Measurements from ENCODE around the gene B3GALT4.
A peak's percentile ranks its signal among the peaks of the same experiment; 100 is the strongest.

The B3GALT4 gene

DNA sequence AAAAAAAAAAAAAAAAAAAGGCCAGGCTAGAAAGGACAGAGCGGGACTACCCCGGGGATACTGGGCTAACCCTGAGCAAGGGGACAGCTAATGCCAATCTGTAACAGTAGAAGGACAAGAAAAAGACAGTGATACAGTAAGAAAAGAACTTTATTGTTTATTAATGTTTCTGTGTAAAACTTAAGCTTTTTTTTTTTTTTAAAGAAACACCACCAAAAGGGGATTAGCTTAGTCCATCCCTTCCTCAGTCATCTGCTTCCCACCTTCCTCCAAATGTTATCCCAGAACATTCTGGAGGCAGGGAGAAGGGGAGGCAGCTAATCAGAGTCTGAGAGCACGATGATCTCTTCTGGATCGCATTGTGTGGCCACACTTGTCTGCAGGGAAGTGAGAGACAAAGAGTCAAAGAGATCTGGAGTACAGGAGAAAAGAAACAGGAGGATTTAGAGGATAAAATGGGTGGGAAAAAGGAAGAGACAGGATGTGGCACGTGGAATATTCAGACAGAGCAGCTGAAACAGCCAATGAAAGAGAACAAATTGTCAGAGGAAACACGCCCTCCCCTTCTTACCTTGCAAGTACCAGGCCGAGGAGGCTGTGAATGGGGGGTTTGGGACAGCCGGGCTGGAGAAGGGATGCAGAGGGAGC, 41.6 kb downstream of the B3GALT4 start (continued):
- TF ChIP-seq, protein P1, sequence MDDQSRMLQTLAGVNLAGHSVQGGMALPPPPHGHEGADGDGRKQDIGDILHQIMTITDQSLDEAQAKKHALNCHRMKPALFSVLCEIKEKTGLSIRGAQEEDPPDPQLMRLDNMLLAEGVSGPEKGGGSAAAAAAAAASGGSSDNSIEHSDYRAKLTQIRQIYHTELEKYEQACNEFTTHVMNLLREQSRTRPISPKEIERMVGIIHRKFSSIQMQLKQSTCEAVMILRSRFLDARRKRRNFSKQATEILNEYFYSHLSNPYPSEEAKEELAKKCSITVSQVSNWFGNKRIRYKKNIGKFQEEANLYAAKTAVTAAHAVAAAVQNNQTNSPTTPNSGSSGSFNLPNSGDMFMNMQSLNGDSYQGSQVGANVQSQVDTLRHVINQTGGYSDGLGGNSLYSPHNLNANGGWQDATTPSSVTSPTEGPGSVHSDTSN (CRISPR knock-in tag; IDR thresholded peaks at IDR 0.05): no peak
- TF ChIP-seq MZF1 (tag by site-specific recombination; IDR thresholded peaks at IDR 0.05; ENCODE audit: borderline replicate concordance): peak; percentile 87; the same call in 1 of the 2 replicates
- peak; percentile 7; the same call in 1 of the 2 replicates for TF ChIP-seq ZNF2 (tag by site-specific recombination; IDR thresholded peaks at IDR 0.05)
- TF ChIP-seq SCRT1 (tag by site-specific recombination; IDR thresholded peaks at IDR 0.05; ENCODE audit: borderline replicate concordance): no peak
- TF ChIP-seq, protein P2, sequence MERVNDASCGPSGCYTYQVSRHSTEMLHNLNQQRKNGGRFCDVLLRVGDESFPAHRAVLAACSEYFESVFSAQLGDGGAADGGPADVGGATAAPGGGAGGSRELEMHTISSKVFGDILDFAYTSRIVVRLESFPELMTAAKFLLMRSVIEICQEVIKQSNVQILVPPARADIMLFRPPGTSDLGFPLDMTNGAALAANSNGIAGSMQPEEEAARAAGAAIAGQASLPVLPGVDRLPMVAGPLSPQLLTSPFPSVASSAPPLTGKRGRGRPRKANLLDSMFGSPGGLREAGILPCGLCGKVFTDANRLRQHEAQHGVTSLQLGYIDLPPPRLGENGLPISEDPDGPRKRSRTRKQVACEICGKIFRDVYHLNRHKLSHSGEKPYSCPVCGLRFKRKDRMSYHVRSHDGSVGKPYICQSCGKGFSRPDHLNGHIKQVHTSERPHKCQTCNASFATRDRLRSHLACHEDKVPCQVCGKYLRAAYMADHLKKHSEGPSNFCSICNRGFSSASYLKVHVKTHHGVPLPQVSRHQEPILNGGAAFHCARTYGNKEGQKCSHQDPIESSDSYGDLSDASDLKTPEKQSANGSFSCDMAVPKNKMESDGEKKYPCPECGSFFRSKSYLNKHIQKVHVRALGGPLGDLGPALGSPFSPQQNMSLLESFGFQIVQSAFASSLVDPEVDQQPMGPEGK (tag by site-specific recombination; IDR thresholded peaks at IDR 0.05): 0 out of 2 replicates have a peak, but pooled peaks have one; percentile 5
- TF ChIP-seq ZNF132 (tag by site-specific recombination; IDR thresholded peaks at IDR 0.05; ENCODE audit: borderline replicate concordance): no peak
- no peak for TF ChIP-seq ZNF341 (tag by site-specific recombination; IDR thresholded peaks at IDR 0.05; ENCODE audit: low read depth)
- TF ChIP-seq SP2 (tag by site-specific recombination; IDR thresholded peaks at IDR 0.05): peak; percentile 51
- 0 out of 2 replicates have a peak, but pooled peaks have one; percentile 14 for TF ChIP-seq ZIC2 (tag by site-specific recombination; IDR thresholded peaks at IDR 0.05)

DNA sequence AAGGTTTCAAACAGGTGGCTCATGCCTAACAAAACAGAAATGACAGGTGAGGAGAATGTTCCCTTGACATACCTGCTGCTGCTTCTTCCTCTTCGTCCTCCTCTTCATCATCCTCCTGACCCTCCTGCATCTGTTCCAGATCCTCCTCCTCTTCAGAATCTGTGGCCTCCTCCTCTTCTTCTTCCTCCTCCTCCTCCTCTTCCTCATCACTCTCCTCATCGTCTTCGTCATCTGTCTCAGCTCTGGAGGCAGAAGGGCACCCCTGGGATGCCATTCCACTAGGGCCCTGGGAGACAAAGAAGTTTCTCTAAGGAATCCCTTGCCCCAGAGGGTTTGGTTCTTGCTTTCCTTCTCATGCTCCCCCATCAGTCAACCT, 43.0 kb downstream of the B3GALT4 start:
- H3K36me3 ChIP-seq (ENCODE audit: control insufficient read depth in 2 of 2, insufficient read depth in 1 of 2, low read length in 2 of 2): peaks cover 14 to 41% of the 10 kb centered on the region in 2 experiments
- ChIA-PET POLR2A (interaction anchor here (1.9 kb wide), 1 partner anchor 21 kb away, joined by 13 read pairs; the partner anchor contains the start of gene RGL2), CTCF (interaction anchor here (1.1 to 2.9 kb wide), 3 partner anchors 21 to 70 kb away, joined by 3 to 21 read pairs (median 10); partner anchors contain the start of genes B3GALT4 and RGL2)
- H3K4me1 ChIP-seq (ENCODE audit: control insufficient read depth, insufficient read depth, low read length): peaks cover 20% of the 10 kb centered on the region
- H3K4me3 ChIP-seq (ENCODE audit: low read depth, low read length): no peak overlapping the region
- no peaks in the 10 kb centered on the region for H3K9me3 ChIP-seq (ENCODE audit: control insufficient read depth, insufficient read depth, low read depth, low read length)
- TF ChIP-seq YY1 (tag by site-specific recombination; IDR thresholded peaks at IDR 0.05) (no peak), EGR2 (tag by site-specific recombination; IDR thresholded peaks at IDR 0.05; ENCODE audit: low read depth) (peak; percentile 30; the same call in 1 of the 2 replicates), ZSCAN23 (tag by site-specific recombination; IDR thresholded peaks at IDR 0.05) (no peak), SCRT2 (tag by site-specific recombination; IDR thresholded peaks at IDR 0.05) (peak; percentile 53), TRIM28 (IDR thresholded peaks at IDR 0.05; ENCODE audit: borderline replicate concordance, low read length) (no peak)
- TF ChIP-seq, protein P3, sequence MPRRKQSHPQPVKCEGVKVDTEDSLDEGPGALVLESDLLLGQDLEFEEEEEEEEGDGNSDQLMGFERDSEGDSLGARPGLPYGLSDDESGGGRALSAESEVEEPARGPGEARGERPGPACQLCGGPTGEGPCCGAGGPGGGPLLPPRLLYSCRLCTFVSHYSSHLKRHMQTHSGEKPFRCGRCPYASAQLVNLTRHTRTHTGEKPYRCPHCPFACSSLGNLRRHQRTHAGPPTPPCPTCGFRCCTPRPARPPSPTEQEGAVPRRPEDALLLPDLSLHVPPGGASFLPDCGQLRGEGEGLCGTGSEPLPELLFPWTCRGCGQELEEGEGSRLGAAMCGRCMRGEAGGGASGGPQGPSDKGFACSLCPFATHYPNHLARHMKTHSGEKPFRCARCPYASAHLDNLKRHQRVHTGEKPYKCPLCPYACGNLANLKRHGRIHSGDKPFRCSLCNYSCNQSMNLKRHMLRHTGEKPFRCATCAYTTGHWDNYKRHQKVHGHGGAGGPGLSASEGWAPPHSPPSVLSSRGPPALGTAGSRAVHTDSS (tag by site-specific recombination; IDR thresholded peaks at IDR 0.05): peak; percentile 100
- TF ChIP-seq, protein P4, sequence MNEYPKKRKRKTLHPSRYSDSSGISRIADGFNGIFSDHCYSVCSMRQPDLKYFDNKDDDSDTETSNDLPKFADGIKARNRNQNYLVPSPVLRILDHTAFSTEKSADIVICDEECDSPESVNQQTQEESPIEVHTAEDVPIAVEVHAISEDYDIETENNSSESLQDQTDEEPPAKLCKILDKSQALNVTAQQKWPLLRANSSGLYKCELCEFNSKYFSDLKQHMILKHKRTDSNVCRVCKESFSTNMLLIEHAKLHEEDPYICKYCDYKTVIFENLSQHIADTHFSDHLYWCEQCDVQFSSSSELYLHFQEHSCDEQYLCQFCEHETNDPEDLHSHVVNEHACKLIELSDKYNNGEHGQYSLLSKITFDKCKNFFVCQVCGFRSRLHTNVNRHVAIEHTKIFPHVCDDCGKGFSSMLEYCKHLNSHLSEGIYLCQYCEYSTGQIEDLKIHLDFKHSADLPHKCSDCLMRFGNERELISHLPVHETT (tag by site-specific recombination; IDR thresholded peaks at IDR 0.05): 0 out of 2 replicates have a peak, but pooled peaks have one; percentile 14
- TF ChIP-seq, protein P5, sequence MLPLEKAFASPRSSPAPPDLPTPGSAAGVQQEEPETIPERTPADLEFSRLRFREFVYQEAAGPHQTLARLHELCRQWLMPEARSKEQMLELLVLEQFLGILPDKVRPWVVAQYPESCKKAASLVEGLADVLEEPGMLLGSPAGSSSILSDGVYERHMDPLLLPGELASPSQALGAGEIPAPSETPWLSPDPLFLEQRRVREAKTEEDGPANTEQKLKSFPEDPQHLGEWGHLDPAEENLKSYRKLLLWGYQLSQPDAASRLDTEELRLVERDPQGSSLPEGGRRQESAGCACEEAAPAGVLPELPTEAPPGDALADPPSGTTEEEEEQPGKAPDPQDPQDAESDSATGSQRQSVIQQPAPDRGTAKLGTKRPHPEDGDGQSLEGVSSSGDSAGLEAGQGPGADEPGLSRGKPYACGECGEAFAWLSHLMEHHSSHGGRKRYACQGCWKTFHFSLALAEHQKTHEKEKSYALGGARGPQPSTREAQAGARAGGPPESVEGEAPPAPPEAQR (tag by site-specific recombination; IDR thresholded peaks at IDR 0.05): no peak
- H3K27ac ChIP-seq (ENCODE audit: extremely low read depth, low read depth, low read length): no peak overlapping the region
